HG02642 (cell line): ENCODE data around the gene CAMTA1.

Source experiments
- ATAC-seq: cut with Tn5 transposase; IDR thresholded peaks from one replicate; pipeline ENCODE4 v1.9.1; 2021; ENCODE audit warnings: mild to moderate bottlenecking; ENCODE audit not compliant: unreplicated experiment, poor library complexity

The CAMTA1 gene

GRCh38 chr1:7422966-7423365 lies 637.7 kb downstream of the CAMTA1 start:
- no peak for ATAC-seq

GRCh38 chr1:7424352-7424890 lies 639.2 kb downstream of the CAMTA1 start:
- ATAC-seq = no peak

- ATAC-seq = no peak
Observed at GRCh38 chr1:7425229-7425628, 640.0 kb downstream of the CAMTA1 start.

GRCh38 chr1:7425771-7426170 lies 640.5 kb downstream of the CAMTA1 start:
- no peak for ATAC-seq

- no peak for ATAC-seq
Observed at GRCh38 chr1:7426780-7427604, 641.7 kb downstream of the CAMTA1 start.

GRCh38 chr1:7427605-7428300 lies 642.5 kb downstream of the CAMTA1 start:
- no peak for ATAC-seq

GRCh38 chr1:7429290-7429689 lies 644.0 kb downstream of the CAMTA1 start:
- no peak for ATAC-seq

- ATAC-seq = no peak
Observed at GRCh38 chr1:7430047-7430608, 644.9 kb downstream of the CAMTA1 start.

- no peak for ATAC-seq
Observed at GRCh38 chr1:7430691-7431090, 645.4 kb downstream of the CAMTA1 start.

- ATAC-seq = no peak
Observed at GRCh38 chr1:7432102-7432899, 647.0 kb downstream of the CAMTA1 start.

GRCh38 chr1:7432900-7433380 lies 647.7 kb downstream of the CAMTA1 start:
- no peak for ATAC-seq

- ATAC-seq = no peak
Observed at GRCh38 chr1:7434566-7434965, 649.3 kb downstream of the CAMTA1 start.

GRCh38 chr1:7435276-7436055 lies 650.2 kb downstream of the CAMTA1 start:
- no peak for ATAC-seq

GRCh38 chr1:7436056-7437005 lies 651.1 kb downstream of the CAMTA1 start:
- no peak for ATAC-seq

- ATAC-seq = no peak
Observed at GRCh38 chr1:7437036-7437435, 651.8 kb downstream of the CAMTA1 start.

- no peak for ATAC-seq
Observed at GRCh38 chr1:7437608-7438395, 652.5 kb downstream of the CAMTA1 start.

GRCh38 chr1:7438396-7438785 lies 653.1 kb downstream of the CAMTA1 start:
- ATAC-seq = no peak
